Mammary epithelial cell (primary cell): ENCODE results near the gene KRT31.

Experiments used
- CTCF ChIP-seq, 2 donors: IDR thresholded peaks in 1 of 2; conservative IDR thresholded peaks in 1 of 2; 2 replicates each; pipeline ENCODE4 v1.5.1; 2011 to 2012; ENCODE audit warnings: inconsistent platforms in 2 of 2, low read length in 2 of 2, mild to moderate bottlenecking in 2 of 2, control low read depth in 1 of 2, low read depth in 1 of 2; ENCODE audit not compliant: insufficient read depth in 1 of 2; ENCODE audit errors: extremely low read depth in 1 of 2
- EZH2 ChIP-seq: IDR thresholded peaks from 2 replicates; pipeline ENCODE4 v1.6.1; 2012; ENCODE audit warnings: low read length, inconsistent platforms, borderline replicate concordance

DNA sequence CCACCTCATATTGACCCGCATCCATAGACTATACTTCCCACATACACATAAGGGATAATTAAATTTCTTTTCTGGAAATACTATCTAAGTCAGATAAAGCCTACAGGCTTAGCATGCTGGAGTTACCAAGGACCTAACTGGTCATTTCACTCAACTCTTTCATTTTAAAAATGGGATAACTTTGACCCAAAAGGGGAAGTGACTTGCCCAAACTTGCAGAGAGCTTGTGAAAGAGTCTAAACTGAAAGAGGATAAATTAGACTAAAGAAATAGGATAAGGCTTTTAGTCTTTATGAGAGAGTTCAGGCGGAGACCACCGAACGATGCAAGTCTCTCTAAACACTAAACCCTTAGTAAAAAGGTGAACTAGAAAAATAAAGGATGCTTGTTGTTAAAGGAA, 42.9 kb downstream of the KRT31 start:
- no peak for TF ChIP-seq CTCF (conservative IDR thresholded peaks at IDR 0.05 in 1 of 2, IDR thresholded peaks at IDR 0.05 in 1 of 2; ENCODE audit: extremely low read depth in 1 of 2, insufficient read depth in 1 of 2, low read depth in 1 of 2, low read length in 2 of 2)
- no peak for TF ChIP-seq EZH2
